HepG2 (cell line): ENCODE measurements around the gene DHRS1. TPM values are rescaled to one million over a fixed set of nuclear protein-coding genes. Genes with fewer than 3 reads are reported as not detected.
A peak's percentile ranks its signal among the peaks of the same experiment; 100 is the strongest.

Source experiments
- AGO1 ChIP-seq: fragments of 200-400 bp; formaldehyde crosslinking; IDR thresholded peaks from 2 replicates; pipeline ENCODE4 v1.6.1; 2017; ENCODE audit warnings: mild to moderate bottlenecking, low read depth, low read length, moderate library complexity; ENCODE audit not compliant: poor library complexity, severe bottlenecking
- ATM ChIP-seq: fragments of 450-650 bp; IDR thresholded peaks from 2 replicates; pipeline ENCODE4 v1.7.1; 2017; ENCODE audit warnings: mild to moderate bottlenecking, borderline replicate concordance
- HDAC1 ChIP-seq: sonication (generic); formaldehyde crosslinking; IDR thresholded peaks from 2 replicates; pipeline ENCODE4 v1.5.1; 2020; ENCODE audit warnings: mild to moderate bottlenecking, missing genetic modification reagents
- HNRNPL ChIP-seq: fragments of 200-400 bp; formaldehyde crosslinking; IDR thresholded peaks from 2 replicates; pipeline ENCODE4 v1.6.1; 2017; ENCODE audit warnings: mild to moderate bottlenecking, low read depth, low read length
- HOXA3 ChIP-seq: sonication (generic); formaldehyde crosslinking; IDR thresholded peaks from 2 replicates; pipeline ENCODE4 v1.5.0; 2020; ENCODE audit warnings: missing genetic modification reagents
- KMT2A ChIP-seq: sonication (generic); formaldehyde crosslinking; IDR thresholded peaks from 2 replicates; pipeline ENCODE4 v1.4.0; 2020; ENCODE audit warnings: missing genetic modification reagents
- MAFG ChIP-seq: sonication (generic); formaldehyde crosslinking; IDR thresholded peaks from 2 replicates; pipeline ENCODE4 v1.5.1; 2020; ENCODE audit warnings: mild to moderate bottlenecking, missing genetic modification reagents
- PAX8 ChIP-seq: sonication (generic); formaldehyde crosslinking; IDR thresholded peaks from 2 replicates; pipeline ENCODE4 v1.8.0; 2022; ENCODE audit warnings: mild to moderate bottlenecking, missing genetic modification reagents, borderline replicate concordance
- PHF8 ChIP-seq: sonication (generic); formaldehyde crosslinking; IDR thresholded peaks from 2 replicates; pipeline ENCODE4 v1.5.0; 2020; ENCODE audit warnings: missing genetic modification reagents
- SYNCRIP ChIP-seq: fragments of 200-400 bp; formaldehyde crosslinking; IDR thresholded peaks from 2 replicates; pipeline ENCODE4 v1.6.1; 2018; ENCODE audit warnings: mild to moderate bottlenecking, low read depth, low read length; ENCODE audit not compliant: insufficient read depth
- ZFP41 ChIP-seq: sonication (generic); formaldehyde crosslinking; IDR thresholded peaks from 2 replicates; pipeline ENCODE4 v1.4.0; 2020; ENCODE audit warnings: mild to moderate bottlenecking, missing genetic modification reagents, borderline replicate concordance
- ZNF281 ChIP-seq: sonication (generic); formaldehyde crosslinking; IDR thresholded peaks from 2 replicates; pipeline ENCODE4 v1.4.0; 2020; ENCODE audit warnings: missing genetic modification reagents, borderline replicate concordance
- ZNF3 ChIP-seq: IDR thresholded peaks from 2 replicates; pipeline ENCODE4 v1.7.0; 2017; ENCODE audit warnings: inconsistent platforms
- ZNF563 ChIP-seq: sonication (generic); formaldehyde crosslinking; IDR thresholded peaks from 2 replicates; pipeline ENCODE4 v1.8.0; 2022; ENCODE audit warnings: mild to moderate bottlenecking, moderate library complexity, missing genetic modification reagents
- ZNF605 ChIP-seq: sonication (generic); formaldehyde crosslinking; IDR thresholded peaks from 2 replicates; pipeline ENCODE4 v1.8.0; 2022; ENCODE audit warnings: mild to moderate bottlenecking, missing genetic modification reagents
- ZNF609 ChIP-seq: sonication (generic); formaldehyde crosslinking; IDR thresholded peaks from 2 replicates; pipeline ENCODE4 v1.4.0; 2020; ENCODE audit warnings: mild to moderate bottlenecking, missing genetic modification reagents, borderline replicate concordance
- polyA plus RNA-seq, 8 experiments: library from polyadenylated mRNA; depleted of rRNA in 3 of 8; stranded (reverse) in 7 of 8; unstranded in 1 of 8; fragments of >200 nt; fragmentation: Illumina TruSeq in 4 of 8; extraction: Trizol in 4 of 8; gene quantifications; 2 replicates each; pipeline versions ENCODE4 v1.2.1 to v1.2.3, GENCODE V29; 2011 to 2016; ENCODE audit warnings: low read depth in 4 of 8, missing spikeins in 1 of 8, mixed read lengths in 1 of 8; ENCODE audit not compliant: insufficient read depth in 1 of 8
- total RNA-seq, 5 experiments: library from RNA; depleted of rRNA; stranded (reverse); fragments of >200 nt; fragmentation: Illumina TruSeq; extraction: Trizol; gene quantifications; 2 replicates each; pipeline ENCODE4 v1.2.3, GENCODE V29; 2016; ENCODE audit warnings: low read depth in 1 of 5
- TF ChIP-seq, protein P1 (sequence below): sonication (generic); formaldehyde crosslinking; IDR thresholded peaks from 2 replicates; pipeline ENCODE4 v1.4.0; 2020; ENCODE audit warnings: missing genetic modification reagents
- TF ChIP-seq, protein P2 (sequence below): sonication (generic); formaldehyde crosslinking; IDR thresholded peaks from 2 replicates; pipeline ENCODE4 v1.4.0; 2020; ENCODE audit warnings: missing genetic modification reagents

DHRS1 gene
- total and polyA plus RNA-seq, 2 of the 13 experiments (the other 11 are each of a cell fraction or from before 2014, with no cell fraction given): 49.8 to 60.8 TPM

GRCh38 chr14:24297190-24297964, 2.2 kb downstream of the DHRS1 start (continued):
- TF ChIP-seq ZNF609 (CRISPR knock-in tag): no peak
- TF ChIP-seq SYNCRIP: no peak
- TF ChIP-seq, protein P1, sequence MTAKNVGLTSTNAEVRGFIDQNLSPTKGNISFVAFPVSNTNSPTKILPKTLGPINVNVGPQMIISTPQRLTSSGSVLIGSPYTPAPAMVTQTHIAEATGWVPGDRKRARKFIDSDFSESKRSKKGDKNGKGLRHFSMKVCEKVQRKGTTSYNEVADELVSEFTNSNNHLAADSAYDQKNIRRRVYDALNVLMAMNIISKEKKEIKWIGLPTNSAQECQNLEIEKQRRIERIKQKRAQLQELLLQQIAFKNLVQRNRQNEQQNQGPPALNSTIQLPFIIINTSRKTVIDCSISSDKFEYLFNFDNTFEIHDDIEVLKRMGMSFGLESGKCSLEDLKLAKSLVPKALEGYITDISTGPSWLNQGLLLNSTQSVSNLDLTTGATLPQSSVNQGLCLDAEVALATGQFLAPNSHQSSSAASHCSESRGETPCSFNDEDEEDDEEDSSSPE: no peak; the same call in none of the 2 replicates
- no peak for TF ChIP-seq HOXA3 (CRISPR knock-in tag)
- peak; percentile 38; the same call in 1 of the 2 replicates for TF ChIP-seq ZNF281
- TF ChIP-seq HNRNPL: no peak
- no peak for TF ChIP-seq ZFP41 (CRISPR knock-in tag)
- no peak for TF ChIP-seq ZNF563 (CRISPR knock-in tag)
- peak; percentile 49; the same call in 1 of the 2 replicates for TF ChIP-seq ZNF605
- TF ChIP-seq AGO1: no peak
- TF ChIP-seq ATM: no peak
- no peak for TF ChIP-seq MAFG (CRISPR knock-in tag)
- TF ChIP-seq, protein P2, sequence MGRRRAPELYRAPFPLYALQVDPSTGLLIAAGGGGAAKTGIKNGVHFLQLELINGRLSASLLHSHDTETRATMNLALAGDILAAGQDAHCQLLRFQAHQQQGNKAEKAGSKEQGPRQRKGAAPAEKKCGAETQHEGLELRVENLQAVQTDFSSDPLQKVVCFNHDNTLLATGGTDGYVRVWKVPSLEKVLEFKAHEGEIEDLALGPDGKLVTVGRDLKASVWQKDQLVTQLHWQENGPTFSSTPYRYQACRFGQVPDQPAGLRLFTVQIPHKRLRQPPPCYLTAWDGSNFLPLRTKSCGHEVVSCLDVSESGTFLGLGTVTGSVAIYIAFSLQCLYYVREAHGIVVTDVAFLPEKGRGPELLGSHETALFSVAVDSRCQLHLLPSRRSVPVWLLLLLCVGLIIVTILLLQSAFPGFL (CRISPR knock-in tag): no peak
- no peak for TF ChIP-seq PHF8 (CRISPR knock-in tag)
- TF ChIP-seq ZNF3: peak; percentile 19; the same call in 1 of the 2 replicates
- TF ChIP-seq PAX8 (CRISPR knock-in tag): no peak
- TF ChIP-seq HDAC1 (CRISPR knock-in tag): peak; percentile 43
- no peak; the same call in 1 of the 2 replicates for TF ChIP-seq KMT2A
